NCI-H187 (cell line): Measurements from ENCODE around the gene PPP1R18.
"Not testable (repeated sequence)": the region's sequence is repeated elsewhere in the genome, so short reads cannot be mapped to it uniquely, and the experiment has no call there.

Source experiments
- DNase-seq, 2 experiments: peaks; one replicate each; lab custom pipeline; 2025; lab: John Stamatoyannopoulos, UW

The PPP1R18 gene

DNA sequence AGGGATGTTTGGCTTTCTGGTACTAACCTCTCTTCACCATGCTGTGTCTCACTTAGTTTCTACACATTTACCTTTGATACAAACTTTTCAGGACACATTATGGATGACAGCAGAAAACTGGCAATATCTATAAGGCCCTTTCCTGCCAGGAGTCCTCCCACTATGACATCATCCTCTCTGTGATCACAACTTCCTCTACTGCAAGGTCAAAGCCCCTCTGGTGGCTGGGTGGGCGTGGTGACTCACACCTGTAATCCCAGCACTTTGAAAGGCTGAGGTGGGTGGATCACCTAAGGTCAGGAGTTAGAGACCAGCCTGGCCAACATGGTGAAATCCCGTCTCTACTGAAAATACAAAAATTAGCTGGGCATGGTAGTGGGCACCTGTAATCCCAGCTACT is 20.1 kb downstream of the PPP1R18 start:
- not testable (repeated sequence) for DNase-seq

DNA sequence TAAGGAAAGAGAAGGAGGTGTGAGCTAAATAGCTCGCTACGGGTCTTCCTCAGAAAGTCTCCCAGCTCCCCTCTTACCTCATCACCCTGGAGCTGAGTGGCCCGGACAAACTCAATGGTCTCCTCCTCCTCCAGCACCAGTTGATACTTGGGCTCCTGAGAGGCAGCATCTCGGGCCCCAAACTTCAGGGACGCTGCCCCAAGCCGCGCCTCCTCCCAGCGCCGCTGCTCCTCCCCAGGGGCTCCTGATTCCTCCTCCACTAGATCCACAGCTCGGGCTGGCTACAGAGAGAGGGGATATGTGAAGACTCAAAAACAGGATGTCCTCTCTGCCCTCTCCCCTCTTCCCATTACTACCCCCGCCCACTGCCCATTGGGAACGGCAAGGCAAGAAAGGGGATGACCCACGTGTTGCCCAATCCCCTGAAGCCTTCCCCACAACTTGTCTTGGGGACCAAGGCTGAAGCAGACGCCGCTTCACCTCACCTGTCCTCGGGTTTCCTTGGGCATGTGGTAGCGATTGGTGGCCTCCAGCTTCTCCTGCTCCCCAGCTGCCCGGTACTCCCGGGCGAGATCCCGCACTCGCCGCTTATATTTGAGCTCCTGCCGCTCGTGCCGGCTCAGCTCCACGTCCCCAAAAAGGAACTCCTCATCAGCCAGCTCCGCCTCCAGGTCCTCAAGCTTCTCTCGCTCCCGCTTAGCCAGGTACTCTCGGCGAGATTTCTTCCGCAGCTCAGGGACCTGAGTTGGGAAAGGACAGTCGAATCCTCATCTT is 21.3 kb downstream of the PPP1R18 start:
- DNase-seq, result no peak

DNA sequence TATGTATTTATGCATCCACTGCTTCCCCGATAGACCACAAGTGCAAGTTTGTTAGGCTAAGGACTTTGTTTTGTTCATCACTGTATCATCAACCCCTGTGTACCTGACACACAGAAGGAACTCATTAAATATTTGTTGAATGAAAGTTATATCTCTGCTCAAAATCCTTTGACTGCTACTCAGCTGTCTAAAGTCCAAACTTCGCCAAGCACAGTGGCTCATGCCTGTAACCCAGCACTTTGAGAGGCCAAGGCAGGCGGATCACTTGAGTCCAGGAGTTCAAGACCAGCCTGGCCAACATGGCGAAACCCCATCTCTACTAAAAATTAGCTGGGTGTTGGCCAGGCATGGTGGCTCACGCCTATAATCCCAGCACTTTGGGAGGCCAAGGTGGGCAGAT is 28.5 kb downstream of the PPP1R18 start:
- DNase-seq, result not testable (repeated sequence)

DNA sequence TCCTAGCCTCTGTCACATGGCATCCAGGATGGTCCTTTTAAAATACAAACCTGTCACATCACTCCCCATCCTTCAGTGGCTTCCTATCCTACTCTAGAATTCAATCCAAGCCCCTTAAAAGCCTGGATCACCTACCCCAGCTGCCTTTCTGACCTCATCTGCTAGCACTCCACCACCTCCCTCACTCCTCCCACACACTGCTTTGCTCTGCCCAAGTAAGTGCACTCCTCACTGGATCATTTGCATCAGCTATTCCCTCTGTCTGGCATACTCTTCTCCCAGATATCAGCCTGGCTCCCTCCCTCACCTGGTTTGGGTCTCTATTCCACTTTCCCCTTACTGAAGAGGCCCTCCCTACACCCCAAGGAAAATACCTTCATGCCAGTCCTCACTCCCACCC is 29.0 kb downstream of the PPP1R18 start:
- DNase-seq, result no peak

DNA sequence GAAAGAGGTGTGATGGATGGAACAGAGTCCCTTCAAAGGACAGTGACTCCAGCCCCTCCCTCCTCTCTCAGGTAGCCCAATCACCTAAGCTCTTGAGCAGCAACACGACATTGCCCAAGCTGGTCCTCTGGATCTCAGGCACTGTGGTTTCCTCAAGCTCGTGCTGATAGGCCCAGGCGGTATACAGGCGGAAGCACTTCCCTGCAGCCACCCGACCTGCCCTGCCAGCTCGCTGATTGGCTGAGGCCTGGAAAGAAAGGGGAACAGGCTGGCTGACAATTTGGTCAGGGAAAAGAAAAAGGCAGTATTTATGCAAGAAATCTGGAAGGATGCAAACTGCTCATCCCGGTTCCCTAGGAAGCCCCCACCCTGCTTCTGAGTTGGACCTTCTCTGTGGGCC is 29.9 kb downstream of the PPP1R18 start:
- no peak for DNase-seq

DNA sequence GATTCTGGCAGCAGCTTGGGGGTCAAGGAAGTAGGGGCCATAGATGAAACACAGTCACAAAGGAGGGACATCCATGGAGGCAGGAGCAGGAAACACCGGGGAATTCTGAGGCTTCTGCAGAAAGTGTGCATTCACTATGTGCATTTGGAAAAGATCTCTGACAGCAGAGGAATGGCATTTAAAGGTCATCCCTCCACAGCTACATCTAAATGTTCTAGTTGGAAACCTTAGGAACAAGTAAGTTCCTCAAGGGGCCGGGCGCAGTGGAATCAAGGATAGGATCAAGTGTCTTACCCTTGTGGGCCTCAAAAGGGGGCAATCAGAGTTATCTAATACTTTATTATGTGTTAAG is 30.7 kb downstream of the PPP1R18 start:
- DNase-seq, result no peak

DNA sequence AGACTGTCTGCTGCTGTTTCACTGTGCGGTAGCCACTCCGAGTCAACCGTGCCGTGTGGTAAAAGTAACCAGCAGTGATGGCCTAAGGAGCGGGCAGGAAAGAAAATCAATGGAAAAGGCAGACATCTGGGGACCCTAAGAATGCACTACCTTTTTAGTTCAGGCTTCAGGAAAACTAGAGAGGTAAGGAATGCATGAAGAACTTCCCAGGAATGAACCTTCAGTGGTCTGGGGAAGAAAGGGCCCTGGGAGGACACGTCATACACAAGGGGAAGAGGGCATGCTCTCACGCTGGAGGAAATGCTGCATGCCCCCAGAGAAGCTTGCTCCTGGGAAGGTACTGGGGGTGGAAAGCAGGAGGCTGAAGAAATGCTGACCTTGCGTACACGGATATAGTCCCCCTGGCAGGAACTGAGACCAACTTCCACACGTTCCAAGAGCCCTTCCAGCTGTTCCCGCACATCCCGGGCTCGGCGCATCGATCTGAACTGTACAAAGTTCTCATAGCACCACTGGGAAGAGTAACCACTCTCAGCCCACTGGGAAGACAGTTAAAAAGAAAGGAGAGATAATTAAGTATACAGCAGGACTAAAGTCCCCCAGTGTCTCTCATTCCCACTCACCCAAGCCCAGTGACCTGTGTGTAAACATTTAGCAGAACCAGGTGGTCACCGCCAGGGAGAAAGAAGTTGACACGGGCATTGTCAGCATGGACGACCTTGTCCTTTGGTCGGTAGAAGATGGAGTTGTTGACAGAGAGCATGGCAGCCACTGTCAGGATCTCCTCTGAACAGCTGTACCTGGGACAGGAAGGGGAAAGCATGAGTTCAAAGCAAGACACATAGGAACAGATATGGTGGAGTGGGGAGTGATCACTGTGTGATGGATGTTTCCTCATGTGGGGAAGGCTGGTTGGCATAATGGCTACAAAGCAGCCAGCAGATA is 31.4 kb downstream of the PPP1R18 start:
- DNase-seq, result no peak

DNA sequence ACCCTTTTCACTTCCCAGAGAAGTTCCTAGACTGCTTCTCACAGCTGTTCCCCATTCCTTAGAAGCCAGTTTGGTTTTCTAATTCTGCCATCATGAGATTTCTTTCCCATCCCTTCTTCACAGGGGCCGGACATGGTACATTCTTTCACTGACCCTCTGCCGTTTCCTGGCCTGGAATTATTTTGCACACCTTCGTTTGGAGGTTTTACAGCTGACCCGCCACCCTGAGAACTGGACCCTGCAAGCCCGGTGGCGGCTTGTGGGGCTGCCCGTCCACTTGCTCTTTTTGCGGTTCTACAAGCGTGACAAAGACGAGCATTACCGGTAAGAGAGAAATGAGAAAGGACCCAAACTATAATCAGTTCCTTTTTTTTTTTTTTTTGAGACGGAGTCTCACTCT is 35.3 kb downstream of the PPP1R18 start:
- no peak for DNase-seq

DNA sequence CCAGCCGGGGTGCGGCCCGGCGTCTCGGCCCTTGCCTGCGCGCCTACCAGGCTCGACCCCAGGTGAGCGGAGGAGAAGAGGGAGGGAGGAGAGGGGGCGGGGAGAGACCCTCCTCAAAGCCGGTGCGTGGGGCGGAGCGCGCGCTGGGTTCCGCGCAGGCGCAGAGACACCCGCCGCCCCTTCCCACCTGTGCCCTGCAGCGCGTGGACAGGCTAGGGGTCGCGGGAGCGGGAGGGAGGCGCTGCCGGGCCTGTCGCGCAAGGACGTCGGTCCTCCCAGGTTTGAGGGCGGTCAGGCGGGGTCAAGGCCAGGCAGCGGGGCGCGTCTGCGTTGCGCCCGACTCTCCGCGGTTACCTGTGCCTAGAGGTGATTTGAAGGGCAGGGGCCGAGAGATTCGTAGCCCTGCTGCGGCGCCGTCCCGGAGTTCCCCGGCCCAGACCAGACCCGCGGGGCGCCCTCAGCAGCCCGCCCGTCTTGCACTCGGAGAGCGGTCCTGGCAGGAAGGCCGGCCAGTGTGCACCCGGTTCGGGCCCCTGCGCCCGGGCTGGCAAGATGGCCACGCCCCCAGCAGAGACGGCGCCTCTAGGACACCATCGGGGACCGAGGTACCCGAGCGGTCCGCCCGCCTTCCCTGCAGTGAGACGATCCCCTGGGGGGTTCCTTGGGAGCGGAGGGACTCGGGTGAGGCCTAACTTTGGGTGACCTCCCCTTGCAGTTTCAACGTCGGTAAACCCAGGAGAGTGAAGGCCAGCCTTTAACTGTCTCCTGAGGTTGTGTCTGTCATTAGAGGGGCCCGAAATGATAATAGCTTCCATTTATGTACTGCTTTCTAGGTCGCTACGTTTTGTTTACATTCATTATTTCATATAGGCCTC is 39.0 kb downstream of the PPP1R18 start:
- DNase-seq, result peak; percentile 53 to 57

DNA sequence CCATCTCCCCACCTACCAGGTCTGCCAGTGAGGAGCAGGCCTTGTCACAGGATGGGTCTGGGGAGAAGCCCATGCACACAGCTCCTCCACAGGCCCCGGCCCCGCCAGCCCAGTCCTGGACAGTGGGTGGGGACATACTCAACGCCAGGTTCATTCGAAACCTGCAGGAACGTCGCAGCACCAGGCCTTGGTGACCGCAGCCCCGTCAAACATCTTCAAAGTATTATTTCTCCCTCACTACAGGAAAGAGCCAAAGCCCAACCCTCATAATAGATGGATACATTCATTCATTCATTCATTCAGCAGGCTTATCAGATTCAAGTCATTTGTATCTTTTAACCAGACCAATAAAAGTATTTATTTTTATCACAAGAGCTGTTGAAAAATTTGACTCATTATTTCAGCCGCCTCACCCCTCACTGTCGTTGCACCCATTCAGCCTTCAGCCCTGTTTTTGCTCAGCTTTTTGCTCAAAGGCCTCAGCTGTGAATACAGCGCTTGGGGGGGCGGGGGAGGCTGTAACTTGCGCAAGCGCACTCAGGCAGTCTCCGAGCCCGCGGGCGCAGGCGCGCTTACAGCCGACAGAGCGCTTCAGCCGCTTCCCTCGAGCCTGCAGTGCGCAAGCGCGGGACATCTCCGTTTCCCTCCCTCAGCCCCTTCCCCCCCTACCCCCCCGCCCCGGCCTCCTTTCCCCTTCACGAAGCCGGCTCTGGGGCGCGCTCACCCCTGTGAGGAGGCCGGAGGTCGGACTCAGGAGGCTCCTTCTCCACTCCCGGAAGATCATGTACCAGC is 39.8 kb downstream of the PPP1R18 start, which contains the start of gene C6orf136:
Gene C6orf136 (plus strand): TSS at position 684 of the 792 bp plus-strand sequence. CDS start 99 bp downstream, at position 783.
- peak; percentile 72 to 86 for DNase-seq

DNA sequence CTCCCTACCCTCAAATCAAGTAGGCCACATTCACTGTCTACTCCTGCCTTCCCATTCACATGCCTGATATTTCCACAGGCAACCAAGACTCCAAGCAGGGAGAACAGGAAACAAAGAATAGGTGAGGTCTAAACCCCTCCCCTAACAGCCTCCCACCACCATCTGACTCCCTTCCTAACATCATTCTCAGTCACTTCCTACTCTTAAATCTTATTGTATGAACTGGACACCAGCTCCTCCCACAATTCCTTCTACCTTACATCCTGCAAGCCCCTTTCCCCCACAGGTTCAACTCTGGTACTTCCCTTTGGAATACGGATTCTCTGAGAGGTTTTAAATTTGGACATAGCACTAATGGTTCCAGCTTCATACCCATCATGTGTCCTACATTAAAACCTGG is 40.5 kb downstream of the PPP1R18 start:
- DNase-seq, result no peak

DNA sequence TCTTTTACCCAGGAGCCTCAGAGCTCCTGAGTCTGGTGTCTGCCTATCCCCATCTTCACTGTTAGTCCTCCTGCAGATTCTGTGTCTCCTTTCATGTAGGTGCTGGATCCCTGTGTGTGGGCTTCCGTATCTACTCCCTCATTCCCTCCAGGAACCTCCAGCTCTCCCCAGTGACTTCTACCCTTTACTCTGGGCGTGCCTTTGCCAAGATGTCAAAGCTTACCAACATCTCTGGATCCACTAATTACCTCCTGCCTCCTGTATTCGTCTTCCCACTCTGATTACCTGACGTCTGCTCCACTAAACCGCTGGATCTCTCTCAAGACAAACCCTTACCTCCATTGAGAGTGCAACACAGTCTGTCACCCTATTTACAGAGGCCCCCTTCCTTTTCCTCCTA is 41.7 kb downstream of the PPP1R18 start:
- no peak for DNase-seq

DNA sequence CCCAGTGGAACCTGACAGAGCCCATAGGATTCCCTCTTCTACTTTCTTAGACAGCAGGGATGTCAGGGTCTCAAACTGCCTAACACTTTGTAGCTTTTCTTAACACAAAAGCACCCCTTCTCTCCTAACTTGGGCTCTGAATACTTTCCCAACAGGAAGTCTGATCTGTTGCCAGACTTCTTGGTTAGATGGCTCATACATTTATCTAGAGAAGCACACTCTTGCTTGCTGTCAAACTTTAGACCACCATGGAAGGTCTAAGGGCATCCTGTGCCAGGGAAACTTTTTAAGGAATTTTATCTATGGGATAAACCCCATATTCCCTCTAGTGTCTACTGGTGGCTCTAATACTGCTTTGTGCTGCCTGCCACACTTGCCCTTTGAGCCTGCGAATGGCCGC is 42.8 kb downstream of the PPP1R18 start:
- no peak for DNase-seq

DNA sequence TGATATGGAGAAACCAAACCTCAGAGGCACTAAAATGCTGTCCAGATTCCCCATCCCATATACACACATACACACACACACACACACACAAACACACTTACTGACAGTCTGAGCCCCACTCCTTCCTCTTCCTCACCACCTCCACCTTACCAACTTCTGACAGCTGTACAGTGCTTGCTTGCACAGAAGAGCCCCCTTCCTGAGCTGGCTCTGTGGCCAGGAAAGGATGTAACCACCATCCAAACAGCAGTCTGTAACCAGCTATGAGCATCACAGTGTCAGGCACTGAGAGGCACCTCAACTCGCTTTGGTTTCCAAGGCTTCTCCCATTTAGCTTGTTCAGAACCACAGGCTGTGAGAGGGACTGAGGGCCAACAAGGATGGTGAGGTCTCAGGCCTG is 45.4 kb downstream of the PPP1R18 start:
- DNase-seq, result no peak

DNA sequence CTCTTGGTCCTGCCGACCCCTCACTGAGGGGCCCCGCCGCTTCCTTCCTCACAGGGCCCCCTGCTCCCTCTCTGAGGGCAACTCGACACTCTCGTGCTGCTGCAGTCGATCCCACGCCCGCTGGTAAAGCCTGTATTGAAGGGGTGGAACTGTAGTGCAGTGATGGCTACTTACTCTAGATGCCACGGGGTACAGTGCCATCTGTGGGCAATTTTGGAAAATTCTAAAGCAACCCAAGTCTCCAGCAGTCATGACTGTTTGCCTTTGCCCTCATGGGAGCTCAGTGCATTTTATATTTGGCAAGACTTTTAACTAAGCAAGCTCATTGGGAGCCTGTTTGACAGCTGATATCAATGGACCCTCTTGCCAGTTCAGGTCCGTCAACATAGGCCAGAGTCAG is 46.0 kb downstream of the PPP1R18 start:
- DNase-seq, result no peak

DNA sequence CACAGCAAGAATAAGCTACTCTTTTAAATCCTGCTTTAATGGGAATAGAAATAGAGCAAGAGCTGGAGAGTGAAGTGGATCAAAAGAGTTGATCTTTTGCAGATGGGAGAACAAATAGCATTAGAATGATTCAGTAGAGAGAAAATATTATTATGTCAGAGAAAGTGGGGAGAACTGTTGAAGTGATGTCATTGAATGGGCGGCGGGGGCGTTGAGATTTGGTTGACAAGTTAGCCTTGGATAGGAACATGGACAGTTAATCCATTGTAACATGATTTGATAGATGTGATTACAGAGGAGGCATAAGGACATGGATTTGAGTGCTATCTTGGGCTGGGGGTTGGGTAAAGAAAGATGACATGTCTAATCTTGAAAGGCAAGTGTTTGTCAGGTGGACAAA is 50.6 kb downstream of the PPP1R18 start:
- no peak for DNase-seq

DNA sequence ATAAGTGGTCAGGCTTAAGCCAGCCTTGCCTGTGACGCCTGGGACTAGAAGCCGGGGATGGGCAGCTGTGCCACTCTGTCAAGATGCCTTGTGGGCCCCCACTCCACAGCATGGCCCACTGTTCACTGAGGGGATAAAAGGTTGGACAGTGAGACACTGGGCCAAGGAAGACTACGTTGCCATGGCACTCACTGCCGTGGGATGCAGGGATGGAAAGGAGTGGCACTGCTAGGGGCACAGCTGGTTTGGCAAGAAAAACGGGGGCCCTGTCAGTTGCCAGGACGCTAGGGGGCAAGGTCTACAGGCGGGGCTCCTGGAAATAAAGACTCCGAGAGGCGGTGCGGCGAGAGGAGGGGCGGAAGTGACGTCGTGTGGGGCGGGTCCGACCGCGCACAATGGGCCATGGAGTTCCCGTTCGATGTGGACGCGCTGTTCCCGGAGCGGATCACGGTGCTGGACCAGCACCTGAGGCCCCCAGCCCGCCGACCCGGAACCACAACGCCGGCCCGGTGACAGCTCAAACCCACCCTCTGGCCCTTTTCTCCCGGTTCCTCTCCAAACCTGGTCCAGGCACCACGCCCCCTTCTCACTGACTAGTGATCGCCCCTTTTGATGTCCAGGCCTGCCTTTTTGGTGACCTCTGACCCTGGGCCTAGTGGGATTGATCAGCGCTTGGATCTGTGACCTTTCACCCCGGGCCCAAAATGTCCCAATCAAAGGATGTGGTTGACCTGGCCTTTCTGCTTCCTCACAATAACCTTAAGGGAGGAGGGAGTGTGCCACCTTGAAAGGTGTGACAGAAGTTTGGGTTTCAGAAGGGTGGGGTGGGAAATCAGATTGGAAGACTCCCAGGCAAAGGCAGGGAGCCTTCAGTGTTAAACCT is 59.7 kb downstream of the PPP1R18 start, which contains the start of gene ATAT1:
Gene ATAT1 (plus strand): TSS at position 391 of the 883 bp plus-strand sequence.
- peak; percentile 47 to 58 for DNase-seq
